Measurements from ENCODE around the gene TSPAN4. TPM values are rescaled to one million over a fixed set of nuclear protein-coding genes. Genes with fewer than 3 reads are reported as not detected.

The TSPAN4 gene, protein sequence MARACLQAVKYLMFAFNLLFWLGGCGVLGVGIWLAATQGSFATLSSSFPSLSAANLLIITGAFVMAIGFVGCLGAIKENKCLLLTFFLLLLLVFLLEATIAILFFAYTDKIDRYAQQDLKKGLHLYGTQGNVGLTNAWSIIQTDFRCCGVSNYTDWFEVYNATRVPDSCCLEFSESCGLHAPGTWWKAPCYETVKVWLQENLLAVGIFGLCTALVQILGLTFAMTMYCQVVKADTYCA
- total RNA-seq: 2.2 and 2.9 TPM in 2 replicates
- 2.6 TPM for total RNA-seq (2013)
- polyA plus RNA-seq: 5.3 and 7.4 TPM in 2 replicates
- 2.5 and 4.3 TPM in 2 replicates for polyA minus RNA-seq

DNA sequence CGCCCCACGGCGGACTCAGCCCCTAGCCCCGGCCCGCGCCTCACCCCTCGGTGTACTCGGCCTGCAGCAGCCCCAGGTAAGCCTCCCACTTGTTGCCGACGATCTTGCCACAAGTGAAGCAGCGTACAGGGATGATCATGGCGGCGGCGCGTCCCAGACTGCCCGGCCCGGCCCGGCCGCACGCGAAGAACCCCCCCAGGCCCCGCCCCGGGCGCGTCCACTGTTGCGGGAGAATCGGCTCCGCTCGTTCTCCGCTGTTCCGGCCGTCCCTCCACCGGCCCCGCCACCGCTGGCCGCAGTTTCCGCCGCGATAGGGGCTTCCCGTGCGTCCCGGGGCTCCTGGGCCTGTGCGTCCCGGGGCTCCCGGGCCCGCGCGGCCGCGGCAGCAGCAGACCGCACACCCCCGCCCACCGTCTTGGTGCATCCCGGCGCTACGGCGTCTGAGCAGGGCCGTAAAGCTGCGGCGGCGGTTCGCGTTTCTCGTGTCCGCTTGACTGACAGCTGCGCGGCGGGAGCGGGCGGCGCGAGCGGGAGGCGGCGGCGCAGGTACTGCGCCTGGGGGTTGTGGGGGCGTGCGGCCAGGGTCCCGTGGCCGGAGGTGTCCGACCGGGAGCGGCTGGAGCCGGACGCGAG lies at the start of gene TSPAN4, which contains the start of gene POLR2L:
Gene TSPAN4 (plus strand): TSS at position 483 of the 633 bp plus-strand sequence. CDS start 7,453 bp downstream, outside the sequence.
Gene POLR2L (minus strand): TSS at position 160 of the 633 bp plus-strand sequence. CDS start 21 bp downstream, at position 139.
- Histone ChIP-seq H3K4me1 (ENCODE audit: control insufficient read depth in 2 of 2, insufficient read depth in 2 of 2, low read length in 2 of 2) (peaks cover 26 to 37% of the 10 kb centered on the region in 2 donors), H3K36me3 (replicated peaks in 1 of 2; ENCODE audit: control extremely low read depth in 1 of 2, control insufficient read depth in 1 of 2, extremely low read depth in 1 of 2, insufficient read depth in 2 of 2, low read length in 1 of 2) (peaks cover 0 to 17% of the 10 kb centered on the region in 2 experiments), H4K20me1 (ENCODE audit: control insufficient read depth, insufficient read depth, low read length, poor library complexity, severe bottlenecking) (peaks cover 39% of the 10 kb centered on the region), H3K4me2 (replicated peaks; ENCODE audit: low read depth, low read length, poor library complexity, severe bottlenecking) (peak within 1 kb of the TSS; percentile 88), H3K27me3 (replicated peaks in 1 of 4; ENCODE audit: control extremely low read depth in 1 of 4, control insufficient read depth in 3 of 4, insufficient read depth in 4 of 4, low read length in 3 of 4) (peaks cover 0 to 30% (median 6%) of the 10 kb centered on the region in 4 experiments), H3K4me3 (ENCODE audit: control extremely low read depth in 1 of 5, extremely low read depth in 1 of 5, insufficient read depth in 1 of 5, low read depth in 2 of 5, low read length in 4 of 5) (peak within 1 kb of the TSS; percentile 69 to 96 (median 76)), H3K9ac (ENCODE audit: low read length) (peak within 1 kb of the TSS; percentile 85), H3K9me3 (ENCODE audit: control extremely low read depth in 1 of 3, control insufficient read depth in 2 of 3, insufficient read depth in 1 of 3, low read length in 2 of 3) (no peaks in the 10 kb centered on the region), H3K27ac (ENCODE audit: low read length in 2 of 2) (peak within 1 kb of the TSS in 1 of 2 donors; percentile 93), H2AFZ (ENCODE audit: insufficient read depth, low read depth, low read length, poor library complexity, severe bottlenecking) (peak within 1 kb of the TSS; percentile 96), H3K79me2 (ENCODE audit: control insufficient read depth, insufficient read depth, low read length) (peaks cover 20% of the 10 kb centered on the region)
- CTCF ChIA-PET: interaction anchor here (0.8 to 1.6 kb wide), 4 partner anchors 9 to 44 kb away, joined by 3 to 6 read pairs (median 3); partner anchors contain the start of genes CD151 and CRACR2B
- intact Hi-C loops (cut with micrococcal nuclease): loop anchor here (1.0 to 5.0 kb wide), 5 partner anchors 9 to 1010 kb away; partner anchors contain the start of genes CHID1, LSP1 and RPLP2
- POLR2A ChIA-PET: interaction anchor here (0.6 to 5.2 kb wide), 11 partner anchors 8 to 540 kb away, joined by 3 to 29 read pairs (median 6); partner anchors contain the start of genes CD151, CRACR2B, PNPLA2 and RPLP2
- peak; percentile 97 for DNase-seq
- TF ChIP-seq, protein P1, sequence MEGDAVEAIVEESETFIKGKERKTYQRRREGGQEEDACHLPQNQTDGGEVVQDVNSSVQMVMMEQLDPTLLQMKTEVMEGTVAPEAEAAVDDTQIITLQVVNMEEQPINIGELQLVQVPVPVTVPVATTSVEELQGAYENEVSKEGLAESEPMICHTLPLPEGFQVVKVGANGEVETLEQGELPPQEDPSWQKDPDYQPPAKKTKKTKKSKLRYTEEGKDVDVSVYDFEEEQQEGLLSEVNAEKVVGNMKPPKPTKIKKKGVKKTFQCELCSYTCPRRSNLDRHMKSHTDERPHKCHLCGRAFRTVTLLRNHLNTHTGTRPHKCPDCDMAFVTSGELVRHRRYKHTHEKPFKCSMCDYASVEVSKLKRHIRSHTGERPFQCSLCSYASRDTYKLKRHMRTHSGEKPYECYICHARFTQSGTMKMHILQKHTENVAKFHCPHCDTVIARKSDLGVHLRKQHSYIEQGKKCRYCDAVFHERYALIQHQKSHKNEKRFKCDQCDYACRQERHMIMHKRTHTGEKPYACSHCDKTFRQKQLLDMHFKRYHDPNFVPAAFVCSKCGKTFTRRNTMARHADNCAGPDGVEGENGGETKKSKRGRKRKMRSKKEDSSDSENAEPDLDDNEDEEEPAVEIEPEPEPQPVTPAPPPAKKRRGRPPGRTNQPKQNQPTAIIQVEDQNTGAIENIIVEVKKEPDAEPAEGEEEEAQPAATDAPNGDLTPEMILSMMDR (IDR thresholded peaks at IDR 0.05): no peak
- no peak for TF ChIP-seq EZH2 (IDR thresholded peaks at IDR 0.05; ENCODE audit: borderline replicate concordance, insufficient read depth, low read depth, low read length, poor library complexity, severe bottlenecking)
- Mint-ChIP-seq H3K4me3 (peak within 1 kb of the TSS; percentile 88), H3K9me3 (ENCODE audit: insufficient read depth) (no peaks in the 10 kb centered on the region), H3K27ac (peak within 1 kb of the TSS; percentile 91), H3K4me1 (peaks cover 27% of the 10 kb centered on the region), H3K27me3 (no peaks in the 10 kb centered on the region)
- under 1% methylated on average over 87 of the region's 87 CpGs for WGBS (ENCODE audit: insufficient coverage)
- peak; percentile 84 for ATAC-seq (ENCODE audit: low read depth)
